Activated CD4-positive, alpha-beta memory T cell treated with anti-CD3 and anti-CD28 coated beads, Interleukin-2, amount 10 ng/mL, durations not matched to agents 7 days and 5 days (primary cell): Measurements from ENCODE around the gene MSL2. TPM values are rescaled to one million over a fixed set of nuclear protein-coding genes. Genes with fewer than 3 reads are reported as not detected.
"Not testable (repeated sequence)": the region's sequence is repeated elsewhere in the genome, so short reads cannot be mapped to it uniquely, and the experiment has no call there.

Experiments used
- CTCF ChIA-PET: fragments of 350-600 bp; sonication (Branson Sonifier 250); formaldehyde crosslinking; loops from one replicate; lab custom pipeline; 2021; ENCODE audit warnings: antibody characterized with exemption, inconsistent platforms; lab: Charles Lee
- POLR2A ChIA-PET: fragments of 350-600 bp; sonication (Branson Sonifier 250); formaldehyde crosslinking; loops from one replicate; lab custom pipeline; 2021; ENCODE audit warnings: antibody characterized with exemption; lab: Charles Lee
- DNase-seq: peaks from one replicate; pipeline ENCODE4 v3.0.0-alpha.2; 2020
- H3K27ac Mint-ChIP-seq: one replicate; pipeline ENCODE4 v1.8.0; 2021; ENCODE audit warnings: mild to moderate bottlenecking, mixed read lengths
- H3K27me3 Mint-ChIP-seq: one replicate; pipeline ENCODE4 v1.8.0; 2021; ENCODE audit warnings: mixed read lengths
- H3K36me3 Mint-ChIP-seq: one replicate; pipeline ENCODE4 v1.8.0; 2021; ENCODE audit warnings: low read depth, mixed read lengths
- H3K4me1 Mint-ChIP-seq: one replicate; pipeline ENCODE4 v1.8.0; 2021; ENCODE audit warnings: mixed read lengths
- H3K4me3 Mint-ChIP-seq: one replicate; pipeline ENCODE4 v1.8.0; 2021; ENCODE audit warnings: mild to moderate bottlenecking, mixed read lengths
- H3K9me3 Mint-ChIP-seq: one replicate; pipeline ENCODE4 v1.8.0; 2021; ENCODE audit warnings: mixed read lengths
- total RNA-seq, 2 experiments: library from RNA; stranded (reverse); gene quantifications; one replicate each; pipeline ENCODE4 v1.2.3, GENCODE V29; 2021

MSL2 gene
- total RNA-seq: 10 to 100 TPM; 57.4 to 63.9 TPM

GRCh38 chr3:136196064-136196400 is at the start of gene MSL2:
Gene MSL2, minus strand, starts transcription at chr3:136196335. Its CDS starts 1,222 bp downstream, at chr3:136195113.
- peaks cover 38% of the 10 kb centered on the region for H3K4me1 Mint-ChIP-seq
- H3K4me3 Mint-ChIP-seq: peak within 1 kb of the TSS; percentile 98
- CTCF ChIA-PET: interaction anchor here (0.5 to 6.2 kb wide), 9 partner anchors 54 to 819 kb away, joined by 3 to 61 read pairs (median 4); partner anchors contain the start of genes PCCB and STAG1
- H3K27ac Mint-ChIP-seq: peak within 1 kb of the TSS; percentile 97
- POLR2A ChIA-PET: interaction anchor here (0.8 to 5.5 kb wide), 17 partner anchors 9 to 1711 kb away, joined by 3 to 92 read pairs (median 4); partner anchors contain the start of genes ANAPC13, CEP63, NCK1 and PCCB
- no peaks in the 10 kb centered on the region for H3K9me3 Mint-ChIP-seq
- DNase-seq: no peak
- peaks cover 52% of the 10 kb centered on the region for H3K36me3 Mint-ChIP-seq
- H3K27me3 Mint-ChIP-seq: peaks cover 2% of the 10 kb centered on the region

GRCh38 chr3:136245691-136246090 is 49.6 kb upstream of the MSL2 start:
- H3K36me3 Mint-ChIP-seq: no peaks in the 10 kb centered on the region
- H3K4me3 Mint-ChIP-seq: no peak overlapping the region
- no peaks in the 10 kb centered on the region for H3K9me3 Mint-ChIP-seq
- peaks cover 5% of the 10 kb centered on the region for H3K27me3 Mint-ChIP-seq
- CTCF ChIA-PET: interaction anchor here (0.8 to 1.2 kb wide), 2 partner anchors 506 to 768 kb away, joined by 3 to 5 read pairs; partner anchors contain the start of gene STAG1
- H3K4me1 Mint-ChIP-seq: peaks cover 9% of the 10 kb centered on the region
- POLR2A ChIA-PET: interaction anchor here (0.7 kb wide), 1 partner anchor 507 kb away, joined by 3 read pairs; the partner anchor contains the start of gene STAG1
- H3K27ac Mint-ChIP-seq: no peak overlapping the region
- no peak for DNase-seq

GRCh38 chr3:136239094-136239493 is 43.0 kb upstream of the MSL2 start:
- no peak overlapping the region for H3K27ac Mint-ChIP-seq
- CTCF ChIA-PET: interaction anchor here (0.7 kb wide), 1 partner anchor 36 kb away, joined by 5 read pairs; no protein-coding TSS in a partner anchor
- H3K27me3 Mint-ChIP-seq: peaks cover 11% of the 10 kb centered on the region
- H3K4me3 Mint-ChIP-seq: no peak overlapping the region
- no peaks in the 10 kb centered on the region for H3K36me3 Mint-ChIP-seq
- no peaks in the 10 kb centered on the region for H3K9me3 Mint-ChIP-seq
- H3K4me1 Mint-ChIP-seq: no peaks in the 10 kb centered on the region
- POLR2A ChIA-PET: no interaction called here
- DNase-seq: no peak

GRCh38 chr3:136237961-136238649 is 42.0 kb upstream of the MSL2 start:
- H3K27ac Mint-ChIP-seq: no peak overlapping the region
- no peak overlapping the region for H3K4me3 Mint-ChIP-seq
- H3K9me3 Mint-ChIP-seq: no peaks in the 10 kb centered on the region
- DNase-seq: no peak
- no peaks in the 10 kb centered on the region for H3K4me1 Mint-ChIP-seq
- H3K36me3 Mint-ChIP-seq: no peaks in the 10 kb centered on the region
- ChIA-PET CTCF (interaction anchor here (0.7 kb wide), 1 partner anchor 35 kb away, joined by 5 read pairs; no protein-coding TSS in a partner anchor), POLR2A (no interaction called here)
- H3K27me3 Mint-ChIP-seq: peaks cover 11% of the 10 kb centered on the region

GRCh38 chr3:136237103-136237502 is 41.0 kb upstream of the MSL2 start:
- Mint-ChIP-seq H3K9me3 (no peaks in the 10 kb centered on the region), H3K27me3 (peaks cover 11% of the 10 kb centered on the region), H3K36me3 (no peaks in the 10 kb centered on the region), H3K4me1 (no peaks in the 10 kb centered on the region), H3K4me3 (no peak overlapping the region), H3K27ac (no peak overlapping the region)
- ChIA-PET POLR2A (no interaction called here), CTCF (no interaction called here)
- DNase-seq: no peak

- no peaks in the 10 kb centered on the region for H3K36me3 Mint-ChIP-seq
- DNase-seq: no peak
- H3K4me3 Mint-ChIP-seq: no peak overlapping the region
- ChIA-PET POLR2A (no interaction called here), CTCF (no interaction called here)
- no peaks in the 10 kb centered on the region for H3K9me3 Mint-ChIP-seq
- no peaks in the 10 kb centered on the region for H3K4me1 Mint-ChIP-seq
- peaks cover 6% of the 10 kb centered on the region for H3K27me3 Mint-ChIP-seq
- H3K27ac Mint-ChIP-seq: no peak overlapping the region
Measured at GRCh38 chr3:136236109-136236508, 40.0 kb upstream of the MSL2 start.

- no peaks in the 10 kb centered on the region for H3K9me3 Mint-ChIP-seq
- CTCF ChIA-PET: no interaction called here
- no peaks in the 10 kb centered on the region for H3K4me1 Mint-ChIP-seq
- H3K4me3 Mint-ChIP-seq: no peak overlapping the region
- H3K27ac Mint-ChIP-seq: no peak overlapping the region
- H3K36me3 Mint-ChIP-seq: no peaks in the 10 kb centered on the region
- peaks cover 6% of the 10 kb centered on the region for H3K27me3 Mint-ChIP-seq
- POLR2A ChIA-PET: no interaction called here
- DNase-seq: no peak
Measured at GRCh38 chr3:136235545-136235944, 39.4 kb upstream of the MSL2 start.

- no peak for DNase-seq
- Mint-ChIP-seq H3K27ac (no peak overlapping the region), H3K4me1 (no peaks in the 10 kb centered on the region), H3K9me3 (no peaks in the 10 kb centered on the region), H3K27me3 (peaks cover 4% of the 10 kb centered on the region), H3K36me3 (no peaks in the 10 kb centered on the region), H3K4me3 (no peak overlapping the region)
- ChIA-PET POLR2A (no interaction called here), CTCF (interaction anchor here (0.7 kb wide), 1 partner anchor 363 kb away, joined by 3 read pairs; no protein-coding TSS in a partner anchor)
Measured at GRCh38 chr3:136232413-136232812, 36.3 kb upstream of the MSL2 start.

GRCh38 chr3:136222746-136223145 is 26.6 kb upstream of the MSL2 start:
- DNase-seq, H3K4me3 Mint-ChIP-seq, H3K4me1 Mint-ChIP-seq, H3K9me3 Mint-ChIP-seq, H3K27ac Mint-ChIP-seq, POLR2A ChIA-PET, H3K36me3 Mint-ChIP-seq, H3K27me3 Mint-ChIP-seq, CTCF ChIA-PET: not testable (repeated sequence)

- peaks cover 18% of the 10 kb centered on the region for H3K27me3 Mint-ChIP-seq
- ChIA-PET CTCF (no interaction called here), POLR2A (no interaction called here)
- DNase-seq: no peak
- no peaks in the 10 kb centered on the region for H3K4me1 Mint-ChIP-seq
- H3K4me3 Mint-ChIP-seq: no peak overlapping the region
- no peaks in the 10 kb centered on the region for H3K36me3 Mint-ChIP-seq
- H3K27ac Mint-ChIP-seq: no peak overlapping the region
- no peaks in the 10 kb centered on the region for H3K9me3 Mint-ChIP-seq
Measured at GRCh38 chr3:136211547-136211946, 15.4 kb upstream of the MSL2 start.

GRCh38 chr3:136209921-136210320 is 13.8 kb upstream of the MSL2 start:
- no peak overlapping the region for H3K4me3 Mint-ChIP-seq
- H3K27me3 Mint-ChIP-seq: peaks cover 24% of the 10 kb centered on the region
- H3K9me3 Mint-ChIP-seq: no peaks in the 10 kb centered on the region
- no peaks in the 10 kb centered on the region for H3K4me1 Mint-ChIP-seq
- DNase-seq: no peak
- H3K36me3 Mint-ChIP-seq: no peaks in the 10 kb centered on the region
- CTCF ChIA-PET: no interaction called here
- POLR2A ChIA-PET: no interaction called here
- H3K27ac Mint-ChIP-seq: no peak overlapping the region

GRCh38 chr3:136207489-136208115 is 11.5 kb upstream of the MSL2 start:
- no peak for DNase-seq
- POLR2A ChIA-PET: no interaction called here
- no peaks in the 10 kb centered on the region for H3K36me3 Mint-ChIP-seq
- peaks cover 24% of the 10 kb centered on the region for H3K27me3 Mint-ChIP-seq
- no peak overlapping the region for H3K27ac Mint-ChIP-seq
- no peak overlapping the region for H3K4me3 Mint-ChIP-seq
- H3K4me1 Mint-ChIP-seq: no peaks in the 10 kb centered on the region
- H3K9me3 Mint-ChIP-seq: no peaks in the 10 kb centered on the region
- CTCF ChIA-PET: no interaction called here

GRCh38 chr3:136199219-136199618 is 3.1 kb upstream of the MSL2 start:
- not testable (repeated sequence) for DNase-seq
- H3K36me3 Mint-ChIP-seq: peaks cover 25% of the 10 kb centered on the region

More at GRCh38 chr3:136199219-136199618, 3.1 kb upstream of the MSL2 start:
- H3K4me3 Mint-ChIP-seq, H3K9me3 Mint-ChIP-seq, H3K27me3 Mint-ChIP-seq, H3K27ac Mint-ChIP-seq, POLR2A ChIA-PET, CTCF ChIA-PET: not testable (repeated sequence)
- H3K4me1 Mint-ChIP-seq: peaks cover 16% of the 10 kb centered on the region
